Measurements from ENCODE around the gene RNASEH2C. TPM values are rescaled to one million over a fixed set of nuclear protein-coding genes. Genes with fewer than 3 reads are reported as not detected.

The RNASEH2C gene
- total RNA-seq, 1 experiment from 2014 or later: 107 TPM

DNA sequence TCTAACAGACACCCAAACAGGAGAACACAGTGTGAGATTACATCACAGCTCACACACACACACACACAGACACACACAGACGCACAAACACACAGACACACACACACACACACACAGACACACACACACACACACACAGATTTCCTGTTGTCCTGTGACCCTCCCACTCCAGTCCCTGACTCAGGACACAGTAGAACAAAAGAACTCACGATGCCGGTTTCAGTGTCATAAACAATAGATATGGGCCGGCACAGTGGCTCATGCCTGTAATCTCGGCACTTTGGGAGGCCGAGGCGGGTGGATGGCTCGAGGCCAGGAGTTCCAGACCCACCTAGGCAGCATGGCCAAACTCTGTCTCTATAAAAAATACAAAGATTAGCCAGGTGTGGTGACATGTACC, 22.4 kb downstream of the RNASEH2C start:
- DNase-seq (ENCODE audit: low read depth, low spot score): no peak
- POLR2A ChIA-PET: no interaction called here

GRCh38 chr11:65696802-65697552, 23.6 kb downstream of the RNASEH2C start:
- Histone ChIP-seq H3K27ac (ENCODE audit: low read length) (no peak overlapping the region), H3K27me3 (ENCODE audit: control insufficient read depth, insufficient read depth, low read length) (no peaks in the 10 kb centered on the region), H3K4me3 (ENCODE audit: low read depth in 2 of 2, low read length in 2 of 2) (no peak overlapping the region), H3K9me3 (ENCODE audit: control insufficient read depth, insufficient read depth, low read depth, low read length) (no peaks in the 10 kb centered on the region), H3K36me3 (ENCODE audit: control insufficient read depth, insufficient read depth, low read length) (no peaks in the 10 kb centered on the region), H3K4me1 (ENCODE audit: control insufficient read depth, insufficient read depth, low read length) (peaks cover 11% of the 10 kb centered on the region)
- DNase-seq (ENCODE audit: low read depth, low spot score) (no peak), ATAC-seq (no peak)
- TF ChIP-seq POLR2AphosphoS5 (IDR thresholded peaks at IDR 0.05; ENCODE audit: low read depth, low read length) (no peak), TCF7L2 (IDR thresholded peaks at IDR 0.05; ENCODE audit: low read depth, low read length) (no peak), SIN3A (IDR thresholded peaks at IDR 0.05; ENCODE audit: borderline replicate concordance, insufficient read depth, low read depth, low read length) (no peak)
- TF ChIP-seq, protein P1, sequence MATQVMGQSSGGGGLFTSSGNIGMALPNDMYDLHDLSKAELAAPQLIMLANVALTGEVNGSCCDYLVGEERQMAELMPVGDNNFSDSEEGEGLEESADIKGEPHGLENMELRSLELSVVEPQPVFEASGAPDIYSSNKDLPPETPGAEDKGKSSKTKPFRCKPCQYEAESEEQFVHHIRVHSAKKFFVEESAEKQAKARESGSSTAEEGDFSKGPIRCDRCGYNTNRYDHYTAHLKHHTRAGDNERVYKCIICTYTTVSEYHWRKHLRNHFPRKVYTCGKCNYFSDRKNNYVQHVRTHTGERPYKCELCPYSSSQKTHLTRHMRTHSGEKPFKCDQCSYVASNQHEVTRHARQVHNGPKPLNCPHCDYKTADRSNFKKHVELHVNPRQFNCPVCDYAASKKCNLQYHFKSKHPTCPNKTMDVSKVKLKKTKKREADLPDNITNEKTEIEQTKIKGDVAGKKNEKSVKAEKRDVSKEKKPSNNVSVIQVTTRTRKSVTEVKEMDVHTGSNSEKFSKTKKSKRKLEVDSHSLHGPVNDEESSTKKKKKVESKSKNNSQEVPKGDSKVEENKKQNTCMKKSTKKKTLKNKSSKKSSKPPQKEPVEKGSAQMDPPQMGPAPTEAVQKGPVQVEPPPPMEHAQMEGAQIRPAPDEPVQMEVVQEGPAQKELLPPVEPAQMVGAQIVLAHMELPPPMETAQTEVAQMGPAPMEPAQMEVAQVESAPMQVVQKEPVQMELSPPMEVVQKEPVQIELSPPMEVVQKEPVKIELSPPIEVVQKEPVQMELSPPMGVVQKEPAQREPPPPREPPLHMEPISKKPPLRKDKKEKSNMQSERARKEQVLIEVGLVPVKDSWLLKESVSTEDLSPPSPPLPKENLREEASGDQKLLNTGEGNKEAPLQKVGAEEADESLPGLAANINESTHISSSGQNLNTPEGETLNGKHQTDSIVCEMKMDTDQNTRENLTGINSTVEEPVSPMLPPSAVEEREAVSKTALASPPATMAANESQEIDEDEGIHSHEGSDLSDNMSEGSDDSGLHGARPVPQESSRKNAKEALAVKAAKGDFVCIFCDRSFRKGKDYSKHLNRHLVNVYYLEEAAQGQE (IDR thresholded peaks at IDR 0.05; ENCODE audit: insufficient read depth in 1 of 2, low read depth in 2 of 2, low read length in 1 of 2): no peak
- TF ChIP-seq, protein P2, sequence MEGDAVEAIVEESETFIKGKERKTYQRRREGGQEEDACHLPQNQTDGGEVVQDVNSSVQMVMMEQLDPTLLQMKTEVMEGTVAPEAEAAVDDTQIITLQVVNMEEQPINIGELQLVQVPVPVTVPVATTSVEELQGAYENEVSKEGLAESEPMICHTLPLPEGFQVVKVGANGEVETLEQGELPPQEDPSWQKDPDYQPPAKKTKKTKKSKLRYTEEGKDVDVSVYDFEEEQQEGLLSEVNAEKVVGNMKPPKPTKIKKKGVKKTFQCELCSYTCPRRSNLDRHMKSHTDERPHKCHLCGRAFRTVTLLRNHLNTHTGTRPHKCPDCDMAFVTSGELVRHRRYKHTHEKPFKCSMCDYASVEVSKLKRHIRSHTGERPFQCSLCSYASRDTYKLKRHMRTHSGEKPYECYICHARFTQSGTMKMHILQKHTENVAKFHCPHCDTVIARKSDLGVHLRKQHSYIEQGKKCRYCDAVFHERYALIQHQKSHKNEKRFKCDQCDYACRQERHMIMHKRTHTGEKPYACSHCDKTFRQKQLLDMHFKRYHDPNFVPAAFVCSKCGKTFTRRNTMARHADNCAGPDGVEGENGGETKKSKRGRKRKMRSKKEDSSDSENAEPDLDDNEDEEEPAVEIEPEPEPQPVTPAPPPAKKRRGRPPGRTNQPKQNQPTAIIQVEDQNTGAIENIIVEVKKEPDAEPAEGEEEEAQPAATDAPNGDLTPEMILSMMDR (IDR thresholded peaks at IDR 0.05): no peak
- ChIA-PET POLR2A (interaction anchor here (0.6 kb wide), 1 partner anchor 194 kb away, joined by 3 read pairs; no protein-coding TSS in a partner anchor), CTCF (no interaction called here)
- BruUV-seq (replicated peaks): no TSS peak
- intact Hi-C loops (cut with micrococcal nuclease; ENCODE audit: unreplicated experiment): no loop called here
- in situ Hi-C loops (cut with HindIII; ENCODE audit: low pct_unique_long_range_greater_than_20kb, low sequenced_read_pairs): no loop called here

More for the DNA sequence above, 22.4 kb downstream of the RNASEH2C start:
- Histone ChIP-seq H3K9me3 (ENCODE audit: control insufficient read depth, insufficient read depth, low read depth, low read length) (no peaks in the 10 kb centered on the region), H3K36me3 (ENCODE audit: control insufficient read depth, insufficient read depth, low read length) (no peaks in the 10 kb centered on the region), H3K4me3 (ENCODE audit: low read depth in 2 of 2, low read length in 2 of 2) (no peak overlapping the region), H3K4me1 (ENCODE audit: control insufficient read depth, insufficient read depth, low read length) (peaks cover 11% of the 10 kb centered on the region), H3K27me3 (ENCODE audit: control insufficient read depth, insufficient read depth, low read length) (no peaks in the 10 kb centered on the region), H3K27ac (ENCODE audit: low read length) (no peak overlapping the region)
- in situ Hi-C loops (cut with HindIII; ENCODE audit: low pct_unique_long_range_greater_than_20kb, low sequenced_read_pairs) (no loop called here), intact Hi-C loops (cut with micrococcal nuclease; ENCODE audit: unreplicated experiment) (no loop called here)
- CTCF ChIA-PET: no interaction called here
- ATAC-seq: no peak
- BruUV-seq (replicated peaks): no TSS peak
- TF ChIP-seq, protein P2 (IDR thresholded peaks at IDR 0.05): no peak
- TF ChIP-seq, protein P1 (IDR thresholded peaks at IDR 0.05; ENCODE audit: insufficient read depth in 1 of 2, low read depth in 2 of 2, low read length in 1 of 2): no peak
- no peak for TF ChIP-seq POLR2AphosphoS5 (IDR thresholded peaks at IDR 0.05; ENCODE audit: low read depth, low read length)
- TF ChIP-seq TCF7L2 (IDR thresholded peaks at IDR 0.05; ENCODE audit: low read depth, low read length): no peak
- TF ChIP-seq SIN3A (IDR thresholded peaks at IDR 0.05; ENCODE audit: borderline replicate concordance, insufficient read depth, low read depth, low read length): no peak

Data from Panc1 (cell line).